ENCODE measurements around the gene FAM200C.

Gene FAM200C

GRCh38 chr5:160419458-160420330 lies 19.8 kb upstream of the FAM200C start:
- DNase-seq = no peak

GRCh38 chr5:160418561-160419457 lies 19.0 kb upstream of the FAM200C start, which contains the start of gene SLU7:
Gene SLU7, minus strand, starts transcription at chr5:160419081. Its CDS starts 3,787 bp downstream, at chr5:160415294.
- peak; percentile 32 for DNase-seq

- DNase-seq = no peak
Observed at GRCh38 chr5:160398806-160399205, 1.0 kb downstream of the FAM200C start.

- DNase-seq = no peak
Observed at GRCh38 chr5:160397492-160397891, 2.4 kb downstream of the FAM200C start.

DNA sequence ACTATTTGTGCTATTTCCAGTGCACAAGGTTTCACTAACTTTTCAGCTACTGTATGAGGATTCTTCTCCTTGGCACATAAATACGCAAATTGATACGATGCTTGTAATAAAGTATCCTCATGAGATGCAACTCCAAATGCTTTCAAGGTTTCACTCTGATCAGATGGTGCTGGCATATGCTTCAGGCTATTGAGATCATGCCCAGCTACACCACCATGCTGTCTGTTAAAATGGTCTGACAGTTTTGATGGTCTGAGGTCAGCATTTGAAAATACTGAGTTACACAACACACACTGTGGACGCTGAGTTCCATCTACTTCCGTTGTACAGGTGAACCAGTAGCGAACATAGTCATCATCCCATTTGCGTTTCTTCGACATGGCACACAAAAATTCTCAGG lies 4.7 kb downstream of the FAM200C start:
- DNase-seq = no peak

GRCh38 chr5:160390787-160391696 lies 8.8 kb downstream of the FAM200C start:
- DNase-seq = no peak

DNA sequence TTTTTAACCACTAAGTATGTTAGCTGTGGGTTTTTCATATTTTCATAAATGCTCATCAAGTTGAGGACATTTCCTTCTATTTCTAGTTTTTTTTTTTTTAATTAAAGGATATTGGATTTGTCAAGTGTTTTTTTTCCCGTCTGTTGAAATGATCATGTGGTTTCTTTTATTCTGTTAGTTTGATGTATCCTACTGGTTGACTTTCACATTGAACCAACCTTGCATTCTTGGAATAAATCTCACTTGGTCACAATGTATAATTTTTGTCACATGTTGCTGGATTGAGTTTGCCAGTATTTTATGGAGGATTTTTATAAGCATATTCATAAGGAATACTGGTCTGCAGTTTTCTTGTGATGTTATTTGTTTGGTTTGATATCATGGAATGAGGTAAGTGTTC lies 12.4 kb downstream of the FAM200C start:
- DNase-seq = no peak

DNA sequence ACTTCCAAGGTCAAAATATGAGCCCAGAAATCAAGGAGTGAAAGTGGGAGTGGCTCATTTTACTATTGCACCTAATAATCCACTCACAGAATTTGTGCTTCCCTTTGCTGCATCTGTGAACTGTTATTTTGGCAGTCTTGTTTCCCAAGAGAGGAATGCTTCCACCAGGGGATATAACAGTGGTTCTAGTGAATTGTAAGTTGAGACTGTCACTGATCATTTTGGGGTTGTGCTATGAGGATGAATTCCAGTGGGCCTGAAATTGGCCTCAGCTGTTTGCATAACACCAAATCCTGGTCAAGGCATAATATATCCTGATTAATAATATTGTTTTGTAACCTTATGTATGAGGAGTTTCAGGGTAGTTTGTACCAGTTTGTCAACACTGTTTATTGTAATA lies 14.4 kb downstream of the FAM200C start:
- no peak for DNase-seq

- DNase-seq = no peak
Observed at GRCh38 chr5:160384681-160385080, 15.2 kb downstream of the FAM200C start.

GRCh38 chr5:160382346-160382745 lies 17.5 kb downstream of the FAM200C start:
- DNase-seq = no peak

- DNase-seq = no peak
Observed at GRCh38 chr5:160380041-160380440, 19.8 kb downstream of the FAM200C start.

DNA sequence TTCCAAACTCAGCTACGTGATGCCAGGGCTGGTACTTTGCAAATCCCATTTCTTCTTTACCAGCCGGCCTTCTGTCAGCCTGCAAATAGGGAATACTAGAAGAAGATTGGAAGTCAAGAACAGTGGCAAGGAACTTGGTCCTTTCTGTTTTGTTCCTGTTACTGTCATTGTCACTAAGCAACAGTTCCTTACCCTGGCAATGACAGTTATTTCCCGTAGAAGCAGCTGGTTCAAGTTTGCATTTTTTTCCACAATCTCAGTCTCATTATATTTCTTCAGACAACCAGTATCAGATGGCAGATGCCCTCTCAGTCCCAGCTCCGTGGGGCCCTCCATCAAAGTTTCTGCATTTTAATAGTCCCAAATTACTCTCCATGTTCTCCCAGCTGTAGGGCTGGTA lies 20.3 kb downstream of the FAM200C start:
- DNase-seq = no peak

DNA sequence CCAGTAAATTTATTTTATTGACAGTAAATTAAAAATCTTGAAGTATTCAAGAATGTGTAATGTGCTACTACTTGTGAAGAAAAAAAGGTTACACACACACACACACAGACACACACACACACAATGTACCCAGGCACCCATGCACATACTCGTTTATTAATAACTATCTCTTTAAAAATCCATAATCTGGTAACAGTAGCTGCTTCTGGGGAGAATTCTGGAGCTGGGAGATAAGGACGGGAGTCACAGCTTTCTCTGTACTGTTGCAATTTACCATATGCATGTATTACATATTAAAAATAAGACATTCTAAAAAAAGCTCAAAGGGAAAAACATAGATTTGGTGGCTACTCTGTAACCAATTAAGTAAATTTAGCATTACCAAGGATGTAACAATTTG lies 21.5 kb downstream of the FAM200C start:
- DNase-seq = no peak

GRCh38 chr5:160377651-160378050 lies 22.2 kb downstream of the FAM200C start:
- DNase-seq = no peak

DNA sequence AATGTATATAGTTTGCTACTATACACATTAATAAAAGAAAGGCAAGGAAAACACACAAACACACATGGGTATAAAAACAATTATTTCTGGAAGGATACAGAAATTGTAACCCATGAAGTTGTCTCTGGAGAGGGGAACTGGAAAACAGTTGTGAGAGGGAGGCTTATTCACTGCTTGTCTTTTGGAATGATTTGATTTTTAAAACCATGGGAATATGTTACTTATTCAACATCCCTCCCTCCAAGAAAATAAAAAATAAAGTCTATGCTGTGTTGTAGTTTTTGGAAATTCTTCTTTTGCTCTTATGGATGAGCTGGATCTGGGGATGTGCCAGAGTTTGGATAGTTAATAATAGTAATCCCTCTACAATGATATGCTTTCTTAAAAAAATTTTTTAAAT lies 23.4 kb downstream of the FAM200C start:
- no peak for DNase-seq

- no peak for DNase-seq
Observed at GRCh38 chr5:160375701-160376100, 24.2 kb downstream of the FAM200C start.

DNA sequence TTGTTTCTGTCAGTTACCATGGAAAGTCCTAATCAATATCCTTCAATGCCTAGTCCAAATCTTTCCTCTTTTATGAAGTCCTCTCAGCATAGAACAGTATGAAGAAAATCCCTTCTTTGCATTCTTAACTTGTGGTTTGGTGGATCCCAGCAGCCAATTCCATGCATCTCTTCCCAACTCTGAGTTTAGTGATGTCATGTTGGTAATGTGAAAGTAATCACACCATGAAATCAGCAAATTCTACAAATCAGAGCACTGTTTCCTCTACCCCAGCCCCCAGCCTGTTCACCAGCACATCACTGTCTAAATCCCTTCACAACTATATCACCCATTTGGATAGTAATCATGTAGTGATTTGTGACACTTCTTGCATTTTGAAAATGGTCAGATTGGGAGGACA lies 24.7 kb downstream of the FAM200C start:
- no peak for DNase-seq

DNA sequence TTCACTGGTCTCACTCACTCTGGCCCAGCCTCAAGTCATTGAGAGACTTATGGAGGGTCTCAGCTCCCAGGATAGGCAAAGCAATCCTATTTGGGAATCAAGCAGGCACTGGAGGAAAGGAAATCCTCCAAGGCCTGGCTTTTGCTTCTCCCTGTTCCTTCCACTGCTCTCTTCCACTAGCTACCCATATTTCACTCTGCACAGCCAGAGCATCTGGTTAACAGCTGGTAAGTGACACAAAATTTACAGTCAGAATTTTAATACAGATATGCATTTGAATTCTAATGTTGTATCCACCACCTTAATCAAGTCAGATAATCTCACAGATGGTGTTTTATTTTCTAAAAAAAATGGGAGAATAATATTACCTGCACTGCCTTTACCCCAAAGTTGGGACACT lies 28.6 kb downstream of the FAM200C start:
- DNase-seq = no peak

DNA sequence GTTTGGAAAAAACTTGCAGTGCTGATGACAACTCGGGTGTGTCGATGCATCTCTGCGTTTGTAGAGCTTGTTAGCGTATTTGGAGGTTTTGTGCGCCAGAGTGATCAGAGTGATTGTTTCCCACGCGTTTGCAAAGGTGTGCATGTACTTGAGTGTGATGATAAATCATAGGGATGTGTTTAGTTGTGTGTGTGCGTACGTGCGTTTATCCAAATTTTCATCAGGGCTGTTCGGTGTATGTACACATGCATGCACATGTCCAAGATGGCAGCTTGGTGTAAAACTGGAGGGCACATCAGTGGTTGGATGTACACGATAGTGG lies 29.2 kb downstream of the FAM200C start:
- no peak for DNase-seq

DNA sequence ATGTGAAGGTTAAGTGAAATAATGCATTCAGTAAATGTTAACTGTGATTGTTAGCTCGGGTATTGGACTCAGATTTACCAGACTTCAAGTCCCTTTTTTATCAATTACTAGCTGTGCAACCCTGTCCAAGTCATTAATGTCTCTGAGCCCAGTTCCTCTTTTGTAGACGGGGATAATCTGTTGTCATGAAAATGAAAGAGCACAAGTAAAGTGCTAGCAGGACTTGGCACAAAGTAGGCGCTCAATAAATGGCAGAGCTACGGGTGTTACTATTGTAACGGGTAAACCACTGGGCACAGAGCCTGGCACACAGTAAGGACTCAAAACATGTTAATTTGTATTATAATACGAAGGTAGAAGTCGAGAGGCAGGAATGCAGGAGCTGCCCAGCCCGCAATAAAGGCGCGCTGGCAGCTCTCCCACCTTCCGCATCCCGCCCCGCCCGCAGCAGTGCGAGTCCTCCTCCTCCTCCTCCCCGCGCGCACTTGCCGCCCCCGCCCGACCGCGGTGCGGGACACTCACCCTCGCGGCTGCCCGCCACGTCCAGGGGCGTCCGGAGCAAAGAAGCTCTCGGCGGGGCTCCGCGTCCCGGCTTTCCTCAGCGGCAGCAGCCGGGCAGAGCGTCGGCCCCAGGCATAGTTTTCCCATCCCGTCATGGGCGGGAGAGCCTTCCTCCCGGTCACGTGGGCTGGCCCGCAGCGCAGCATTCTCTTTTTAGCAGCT lies 29.7 kb downstream of the FAM200C start, which contains the start of gene C1QTNF2:
Gene C1QTNF2 (minus strand): TSS at position 637 of the 723 bp plus-strand sequence. CDS start 15,615 bp downstream, outside the sequence.
- no peak for DNase-seq

- no peak for DNase-seq
Observed at GRCh38 chr5:160367885-160368284, 32.0 kb downstream of the FAM200C start.

DNA sequence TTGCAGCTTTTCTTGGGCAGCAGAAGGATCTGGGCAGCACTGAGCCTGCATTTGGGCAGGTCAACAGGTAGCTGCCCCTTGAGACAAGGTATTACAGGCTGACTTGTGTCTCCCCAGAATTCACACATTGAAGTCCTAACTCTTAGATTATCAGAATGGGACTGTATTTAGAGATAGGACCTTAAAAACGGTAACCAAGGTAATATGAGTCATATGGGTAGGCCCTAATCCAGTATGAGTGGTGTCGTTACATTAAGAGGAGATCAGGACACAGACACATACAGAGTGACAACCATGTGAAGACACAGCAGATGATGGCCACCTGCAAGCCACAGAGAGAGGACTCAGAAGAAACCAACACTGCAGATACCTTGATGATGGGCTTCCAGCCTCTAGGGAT lies 32.6 kb downstream of the FAM200C start:
- no peak for DNase-seq
